ENCODE data around the gene PABPN1L.

- TF ChIP-seq CTCF (IDR thresholded peaks at IDR 0.05 in 8 of 11, conservative IDR thresholded peaks at IDR 0.05 in 3 of 11) (no peak), POLR2A (IDR thresholded peaks at IDR 0.05) (no peak), POLR2AphosphoS5 (IDR thresholded peaks at IDR 0.05) (no peak)
These were observed 4.9 kb upstream of the PABPN1L start for GRCh38 chr16:88871349-88871702.
